ENCODE results near the gene WAC.
A peak's percentile ranks its signal among the peaks of the same experiment; 100 is the strongest.
"Not testable (repeated sequence)": the region's sequence is repeated elsewhere in the genome, so short reads cannot be mapped to it uniquely, and the experiment has no call there.

The WAC gene

GRCh38 chr10:28532337-28533185 is at the start of gene WAC:
WAC (plus strand) TSS chr10:28533118; CDS start chr10:28533580, 462 bp downstream.
- DNase-seq (ENCODE audit: low read depth): peak; percentile 93

- no peak for DNase-seq (ENCODE audit: low read depth)
Measured at GRCh38 chr10:28489206-28489605, 43.7 kb upstream of the WAC start.

- not testable (repeated sequence) for DNase-seq (ENCODE audit: low read depth)
Measured at GRCh38 chr10:28490256-28490865, 42.6 kb upstream of the WAC start.

- peak; percentile 8 for DNase-seq (ENCODE audit: low read depth)
Measured at GRCh38 chr10:28492116-28492920, 40.6 kb upstream of the WAC start.

- DNase-seq (ENCODE audit: low read depth): no peak
Measured at GRCh38 chr10:28494420-28494819, 38.5 kb upstream of the WAC start.

GRCh38 chr10:28495084-28495483 is 37.8 kb upstream of the WAC start:
- DNase-seq (ENCODE audit: low read depth): no peak

- DNase-seq (ENCODE audit: low read depth): no peak
Measured at GRCh38 chr10:28496017-28496416, 36.9 kb upstream of the WAC start.

GRCh38 chr10:28496481-28496961 is 36.4 kb upstream of the WAC start:
- DNase-seq (ENCODE audit: low read depth): no peak

GRCh38 chr10:28497313-28498126 is 35.4 kb upstream of the WAC start:
- DNase-seq (ENCODE audit: low read depth): no peak

GRCh38 chr10:28500203-28500602 is 32.7 kb upstream of the WAC start:
- not testable (repeated sequence) for DNase-seq (ENCODE audit: low read depth)

- DNase-seq (ENCODE audit: low read depth): peak; percentile 31
Measured at GRCh38 chr10:28503114-28503513, 29.8 kb upstream of the WAC start.

- DNase-seq (ENCODE audit: low read depth): no peak
Measured at GRCh38 chr10:28505359-28505959, 27.5 kb upstream of the WAC start.

- DNase-seq (ENCODE audit: low read depth): no peak
Measured at GRCh38 chr10:28508304-28508925, 24.5 kb upstream of the WAC start.

- no peak for DNase-seq (ENCODE audit: low read depth)
Measured at GRCh38 chr10:28509286-28509685, 23.6 kb upstream of the WAC start.

- no peak for DNase-seq (ENCODE audit: low read depth)
Measured at GRCh38 chr10:28514648-28515047, 18.3 kb upstream of the WAC start.

GRCh38 chr10:28520346-28520745 is 12.6 kb upstream of the WAC start:
- DNase-seq (ENCODE audit: low read depth): no peak

- peak; percentile 82 for DNase-seq (ENCODE audit: low read depth)
Measured at GRCh38 chr10:28520828-28521227, 12.1 kb upstream of the WAC start.

- DNase-seq (ENCODE audit: low read depth): not testable (repeated sequence)
Measured at GRCh38 chr10:28521961-28522360, 11.0 kb upstream of the WAC start.

GRCh38 chr10:28523725-28524252 is 9.1 kb upstream of the WAC start:
- no peak for DNase-seq (ENCODE audit: low read depth)

GRCh38 chr10:28530751-28531150 is 2.2 kb upstream of the WAC start:
- DNase-seq (ENCODE audit: low read depth): peak; percentile 16

GRCh38 chr10:28533186-28533564 is 257 bp downstream of the WAC start:
- DNase-seq (ENCODE audit: low read depth): no peak

Data from EH (cell line).